ENCODE results near the gene TANC1.

The TANC1 gene

GRCh38 chr2:159063677-159064076 lies 95.2 kb downstream of the TANC1 start:
- no peak for DNase-seq (ENCODE audit: low read depth)

- no peak for DNase-seq (ENCODE audit: low read depth)
These were observed 96.2 kb downstream of the TANC1 start for GRCh38 chr2:159064446-159065301.

- DNase-seq (ENCODE audit: low read depth), result no peak
These were observed 96.9 kb downstream of the TANC1 start for GRCh38 chr2:159065313-159065712.

- DNase-seq (ENCODE audit: low read depth), result no peak
These were observed 97.5 kb downstream of the TANC1 start for GRCh38 chr2:159065891-159066290.

- no peak for DNase-seq (ENCODE audit: low read depth)
These were observed 98.2 kb downstream of the TANC1 start for GRCh38 chr2:159066541-159067156.

- no peak for DNase-seq (ENCODE audit: low read depth)
These were observed 99.5 kb downstream of the TANC1 start for GRCh38 chr2:159067971-159068370.

GRCh38 chr2:159069229-159069628 lies 100.8 kb downstream of the TANC1 start:
- DNase-seq (ENCODE audit: low read depth), result no peak

GRCh38 chr2:159070235-159070634 lies 101.8 kb downstream of the TANC1 start:
- no peak for DNase-seq (ENCODE audit: low read depth)

GRCh38 chr2:159071190-159071915 lies 102.9 kb downstream of the TANC1 start:
- no peak for DNase-seq (ENCODE audit: low read depth)

- no peak for DNase-seq (ENCODE audit: low read depth)
These were observed 104.4 kb downstream of the TANC1 start for GRCh38 chr2:159072795-159073194.

- DNase-seq (ENCODE audit: low read depth), result no peak
These were observed 104.8 kb downstream of the TANC1 start for GRCh38 chr2:159073256-159073655.

- no peak for DNase-seq (ENCODE audit: low read depth)
These were observed 106.2 kb downstream of the TANC1 start for GRCh38 chr2:159074605-159075004.

- DNase-seq (ENCODE audit: low read depth), result no peak
These were observed 107.3 kb downstream of the TANC1 start for GRCh38 chr2:159075727-159076126.

GRCh38 chr2:159076241-159076640 lies 107.8 kb downstream of the TANC1 start:
- DNase-seq (ENCODE audit: low read depth), result no peak

GRCh38 chr2:159077869-159078268 lies 109.4 kb downstream of the TANC1 start:
- no peak for DNase-seq (ENCODE audit: low read depth)

GRCh38 chr2:159078443-159078842 lies 110.0 kb downstream of the TANC1 start:
- no peak for DNase-seq (ENCODE audit: low read depth)

- no peak for DNase-seq (ENCODE audit: low read depth)
These were observed 112.2 kb downstream of the TANC1 start for GRCh38 chr2:159080641-159081040.

GRCh38 chr2:159082119-159082518 lies 113.7 kb downstream of the TANC1 start:
- DNase-seq (ENCODE audit: low read depth), result no peak

- no peak for DNase-seq (ENCODE audit: low read depth)
These were observed 116.2 kb downstream of the TANC1 start for GRCh38 chr2:159084384-159085370.

GRCh38 chr2:159086342-159086741 lies 117.9 kb downstream of the TANC1 start:
- no peak for DNase-seq (ENCODE audit: low read depth)

- DNase-seq (ENCODE audit: low read depth), result no peak
These were observed 118.4 kb downstream of the TANC1 start for GRCh38 chr2:159086826-159087225.

GRCh38 chr2:159088906-159089305 lies 120.5 kb downstream of the TANC1 start:
- no peak for DNase-seq (ENCODE audit: low read depth)

All from T follicular helper cell (primary cell).